Measurements from ENCODE around the gene NFIB.

DNA sequence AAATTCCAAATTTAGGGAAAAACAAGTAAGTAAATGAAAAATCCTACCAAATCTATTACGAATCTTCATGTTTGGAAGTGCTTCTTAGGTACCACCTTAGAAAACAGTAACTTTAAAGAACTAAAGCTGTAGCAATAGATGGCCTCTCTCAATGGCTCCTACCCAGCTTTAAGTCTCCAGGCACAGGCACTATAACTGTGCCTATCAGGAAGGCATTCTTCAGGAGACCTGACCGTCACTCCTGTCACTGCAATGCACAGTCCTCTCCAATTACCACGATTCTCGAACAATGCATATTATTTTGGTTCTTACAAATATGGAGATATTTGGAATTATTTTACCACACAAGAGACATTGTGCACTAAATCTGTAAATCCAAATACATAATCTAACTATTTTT, 12.9 kb downstream of the NFIB start:
- TF ChIP-seq CTCF (conservative IDR thresholded peaks at IDR 0.05; ENCODE audit: low read depth, low read length) (no peak), EZH2 (IDR thresholded peaks at IDR 0.05; ENCODE audit: low read length, unreplicated experiment) (no peak), EZH2phosphoT487 (IDR thresholded peaks at IDR 0.05; ENCODE audit: borderline replicate concordance, low read length) (no peak)

Data from PC-3 (cell line).